Activated naive CD8-positive, alpha-beta T cell treated with anti-CD3 and anti-CD28 coated beads for 36 hours (primary cell): Measurements from ENCODE around the gene RGSL1. TPM values are rescaled to one million over a fixed set of nuclear protein-coding genes. Genes with fewer than 3 reads are reported as not detected.

Experiments used
- DNase-seq: peaks from one replicate; pipeline ENCODE4 v3.0.0; 2021
- H3K27ac Mint-ChIP-seq: one replicate; pipeline ENCODE4 v1.8.0; 2022; ENCODE audit warnings: mild to moderate bottlenecking, moderate library complexity, mixed read lengths
- H3K27me3 Mint-ChIP-seq: one replicate; pipeline ENCODE4 v1.8.0; 2022; ENCODE audit warnings: mild to moderate bottlenecking, mixed read lengths
- H3K36me3 Mint-ChIP-seq: one replicate; pipeline ENCODE4 v1.8.0; 2021; ENCODE audit warnings: mild to moderate bottlenecking, mixed read lengths
- H3K4me1 Mint-ChIP-seq: one replicate; pipeline ENCODE4 v1.8.0; 2021; ENCODE audit warnings: mixed read lengths
- H3K4me3 Mint-ChIP-seq: one replicate; pipeline ENCODE4 v1.8.0; 2022; ENCODE audit warnings: mild to moderate bottlenecking, moderate library complexity, mixed read lengths
- H3K9me3 Mint-ChIP-seq: one replicate; pipeline ENCODE4 v1.8.0; 2022; ENCODE audit warnings: mixed read lengths
- total RNA-seq, 2 experiments: library from RNA; stranded (reverse); gene quantifications; one replicate each; pipeline ENCODE4 v1.2.3, GENCODE V29; 2021

The RGSL1 gene
- not detected for total RNA-seq

DNA sequence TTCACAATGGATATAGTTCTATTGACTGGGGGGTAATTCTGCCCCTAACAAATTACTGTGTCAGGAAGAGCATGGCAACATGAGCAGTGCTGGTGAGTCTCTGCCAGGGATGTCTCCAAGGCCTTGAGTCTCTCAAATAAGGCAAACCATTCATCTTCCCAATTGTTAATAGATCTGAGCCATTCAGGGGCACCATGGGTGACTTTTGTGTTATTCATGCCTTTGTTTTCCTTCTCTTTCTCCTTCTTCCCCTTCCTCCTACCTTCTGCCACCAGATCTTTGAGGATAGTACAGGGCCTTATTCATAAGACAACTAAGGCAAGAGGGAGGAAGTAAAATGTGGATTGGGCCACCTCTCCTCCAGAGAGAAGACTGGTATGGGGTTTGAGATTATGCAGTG, at the start of gene RGSL1:
Gene RGSL1 (plus strand): TSS at position 60 of the 400 bp plus-strand sequence. CDS start 20 bp downstream, at position 80.
- no peaks in the 10 kb centered on the region for H3K9me3 Mint-ChIP-seq
- peaks cover 4% of the 10 kb centered on the region for H3K27me3 Mint-ChIP-seq
- H3K36me3 Mint-ChIP-seq: no peaks in the 10 kb centered on the region
- no peak for DNase-seq
- H3K4me3 Mint-ChIP-seq: no peak within 1 kb of the TSS
- H3K27ac Mint-ChIP-seq: no peak within 1 kb of the TSS
- H3K4me1 Mint-ChIP-seq: no peaks in the 10 kb centered on the region

- H3K9me3 Mint-ChIP-seq: peaks cover 2% of the 10 kb centered on the region
- H3K4me1 Mint-ChIP-seq: peaks cover 2% of the 10 kb centered on the region
- no peak within 1 kb of the TSS for H3K4me3 Mint-ChIP-seq
- peaks cover 27% of the 10 kb centered on the region for H3K27me3 Mint-ChIP-seq
- H3K36me3 Mint-ChIP-seq: no peaks in the 10 kb centered on the region
- no peak for DNase-seq
- H3K27ac Mint-ChIP-seq: no peak within 1 kb of the TSS
Measured at GRCh38 chr1:182400567-182400966, 49.4 kb upstream of the RGSL1 start, which contains the start of gene TEDDM1. Gene TEDDM1 (minus strand): TSS chr1:182400667. CDS start chr1:182400485, 182 bp downstream.

DNA sequence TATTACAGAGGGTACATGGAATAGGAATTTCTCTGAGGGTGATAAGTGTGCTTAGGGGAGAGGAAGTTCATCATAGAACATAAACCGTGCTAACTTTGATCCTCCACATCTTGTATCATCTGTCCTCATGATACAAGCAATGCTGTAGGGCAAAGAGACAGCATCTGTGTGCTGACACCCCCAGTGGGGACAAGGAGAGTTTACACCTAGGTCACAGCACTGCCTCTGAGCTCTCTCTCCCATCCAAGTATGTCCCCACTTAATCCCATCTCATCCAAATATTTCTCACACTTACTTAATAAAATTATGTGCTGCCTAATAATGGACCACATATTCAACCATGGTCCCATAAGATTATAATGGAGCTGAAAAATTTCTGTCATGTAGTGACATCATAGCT, 45.2 kb upstream of the RGSL1 start:
- no peak overlapping the region for H3K27ac Mint-ChIP-seq

DNA sequence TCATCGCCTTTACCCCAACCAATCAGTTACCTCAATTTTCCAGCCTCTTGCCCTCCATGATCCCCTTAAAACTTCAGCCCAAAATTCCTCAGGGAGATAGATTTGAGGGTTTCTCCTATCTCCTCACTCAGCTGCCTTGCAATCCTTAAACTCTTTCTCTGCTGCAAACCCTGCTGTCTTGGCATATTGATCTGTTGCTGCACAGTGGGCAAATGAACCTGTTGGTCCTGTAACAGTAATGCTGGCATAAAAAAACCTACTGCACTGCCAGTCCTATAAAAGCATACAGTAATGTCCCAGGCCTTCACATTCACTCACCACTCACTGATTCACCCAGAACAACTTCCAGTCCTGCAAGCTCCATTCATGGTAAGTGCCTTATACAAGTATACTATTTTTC, 44.4 kb upstream of the RGSL1 start:
- Mint-ChIP-seq H3K9me3 (peaks cover 4% of the 10 kb centered on the region), H3K4me3 (no peak overlapping the region), H3K27ac (no peak overlapping the region), H3K36me3 (no peaks in the 10 kb centered on the region), H3K4me1 (no peaks in the 10 kb centered on the region), H3K27me3 (peaks cover 23% of the 10 kb centered on the region)
- no peak for DNase-seq

More for the DNA sequence above, 45.2 kb upstream of the RGSL1 start:
- H3K9me3 Mint-ChIP-seq: peaks cover 4% of the 10 kb centered on the region
- DNase-seq: no peak
- no peak overlapping the region for H3K4me3 Mint-ChIP-seq
- no peaks in the 10 kb centered on the region for H3K4me1 Mint-ChIP-seq
- H3K36me3 Mint-ChIP-seq: no peaks in the 10 kb centered on the region
- H3K27me3 Mint-ChIP-seq: peaks cover 23% of the 10 kb centered on the region

GRCh38 chr1:182406012-182406411, 43.9 kb upstream of the RGSL1 start:
- Mint-ChIP-seq H3K36me3 (no peaks in the 10 kb centered on the region), H3K27ac (no peak overlapping the region), H3K4me1 (no peaks in the 10 kb centered on the region), H3K9me3 (peaks cover 4% of the 10 kb centered on the region), H3K27me3 (peaks cover 23% of the 10 kb centered on the region), H3K4me3 (no peak overlapping the region)
- DNase-seq: no peak

DNA sequence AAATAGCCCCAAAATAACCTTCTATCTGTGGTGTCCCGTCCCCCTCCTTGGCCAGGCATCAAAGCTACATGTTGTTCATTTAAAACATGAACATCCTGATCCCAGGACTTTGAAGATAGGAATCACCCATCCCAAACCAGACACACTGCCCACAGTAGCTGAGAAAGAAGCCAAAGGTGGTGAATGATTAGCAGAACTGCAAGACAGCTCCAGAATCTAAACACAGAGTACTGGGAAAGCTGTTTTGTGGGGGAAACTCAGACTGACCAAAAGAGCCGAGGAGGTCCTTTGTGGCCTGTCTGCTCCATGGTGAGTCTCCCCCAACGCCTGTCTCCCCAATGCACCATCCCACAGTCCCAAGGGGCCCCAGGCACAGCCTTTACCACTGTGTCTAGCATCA, 42.2 kb upstream of the RGSL1 start:
- Mint-ChIP-seq H3K36me3 (no peaks in the 10 kb centered on the region), H3K4me3 (no peak overlapping the region), H3K27ac (no peak overlapping the region), H3K27me3 (peaks cover 23% of the 10 kb centered on the region), H3K9me3 (peaks cover 4% of the 10 kb centered on the region), H3K4me1 (no peaks in the 10 kb centered on the region)
- DNase-seq: no peak

DNA sequence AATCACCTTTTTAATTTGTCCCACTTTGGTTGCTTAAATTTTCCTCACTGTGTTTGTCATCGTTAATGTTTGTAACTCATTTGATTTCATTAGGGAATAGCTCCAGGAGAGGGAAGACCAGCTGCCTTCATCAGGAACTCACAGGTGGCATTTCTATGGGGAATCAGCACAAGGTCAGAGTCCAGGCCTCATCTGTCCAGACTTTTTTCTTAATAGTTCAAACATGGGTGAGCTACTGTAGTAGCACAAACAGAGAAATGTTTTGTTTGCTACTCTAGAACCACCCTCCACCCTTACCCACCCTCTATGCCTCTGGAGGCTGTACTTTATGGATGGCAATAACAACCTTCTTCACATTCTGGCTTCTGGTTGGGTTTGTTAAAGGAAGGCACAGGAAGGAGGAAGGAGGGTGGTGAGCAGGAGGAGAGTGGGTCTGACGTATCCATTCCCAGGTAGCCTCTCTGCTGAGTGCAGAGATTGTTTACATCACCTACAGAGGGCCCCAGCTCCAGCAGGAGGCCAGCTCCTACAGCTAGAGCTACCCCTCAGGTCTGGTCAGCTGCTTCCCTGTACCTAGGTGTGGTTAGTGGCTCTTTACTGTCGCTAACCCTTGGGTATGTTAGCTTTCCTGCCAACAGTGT, 41.4 kb upstream of the RGSL1 start:
- no peak overlapping the region for H3K27ac Mint-ChIP-seq
- DNase-seq: no peak

GRCh38 chr1:182410138-182410537, 39.8 kb upstream of the RGSL1 start:
- H3K27me3 Mint-ChIP-seq: peaks cover 26% of the 10 kb centered on the region
- no peaks in the 10 kb centered on the region for H3K36me3 Mint-ChIP-seq
- H3K27ac Mint-ChIP-seq: no peak overlapping the region
- no peak overlapping the region for H3K4me3 Mint-ChIP-seq
- no peak for DNase-seq
- peaks cover 4% of the 10 kb centered on the region for H3K9me3 Mint-ChIP-seq
- H3K4me1 Mint-ChIP-seq: no peaks in the 10 kb centered on the region

More for the DNA sequence above, 41.4 kb upstream of the RGSL1 start:
- no peak overlapping the region for H3K4me3 Mint-ChIP-seq
- H3K36me3 Mint-ChIP-seq: no peaks in the 10 kb centered on the region
- no peaks in the 10 kb centered on the region for H3K4me1 Mint-ChIP-seq
- peaks cover 22% of the 10 kb centered on the region for H3K27me3 Mint-ChIP-seq
- H3K9me3 Mint-ChIP-seq: peaks cover 4% of the 10 kb centered on the region

DNA sequence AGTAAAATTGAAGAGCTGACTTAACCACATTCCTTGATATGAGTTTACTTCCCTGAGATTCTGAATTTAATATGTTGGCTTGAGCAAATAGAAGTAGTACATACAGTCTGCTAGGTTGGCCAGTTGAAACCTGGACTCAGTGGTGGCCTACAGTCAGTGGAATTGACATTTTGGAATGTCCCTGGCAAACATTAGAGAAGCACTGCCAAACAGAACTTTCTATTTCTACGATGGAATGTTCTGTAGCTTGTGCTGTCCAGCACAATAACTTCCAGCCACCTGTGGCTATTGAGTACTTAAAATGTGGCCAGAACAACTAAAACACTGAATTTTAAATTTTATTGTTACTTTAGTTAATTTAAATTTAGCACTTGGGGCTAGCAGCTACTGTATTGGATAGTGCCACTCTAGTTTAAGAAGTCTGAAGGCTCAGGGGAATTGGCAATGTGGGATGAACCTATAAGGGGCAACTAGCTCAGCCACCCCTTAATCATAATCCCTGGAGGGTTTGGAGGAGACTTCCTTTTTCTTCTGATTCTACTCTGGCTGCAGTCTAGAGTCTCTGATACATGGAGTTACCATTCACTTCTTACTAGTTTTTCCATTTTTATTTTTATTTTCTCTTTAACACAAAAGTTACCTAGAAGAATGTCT, 39.2 kb upstream of the RGSL1 start:
- H3K9me3 Mint-ChIP-seq: no peaks in the 10 kb centered on the region
- H3K4me3 Mint-ChIP-seq: no peak overlapping the region
- H3K27ac Mint-ChIP-seq: no peak overlapping the region
- H3K4me1 Mint-ChIP-seq: no peaks in the 10 kb centered on the region
- no peak for DNase-seq
- H3K27me3 Mint-ChIP-seq: peaks cover 28% of the 10 kb centered on the region
- H3K36me3 Mint-ChIP-seq: no peaks in the 10 kb centered on the region

DNA sequence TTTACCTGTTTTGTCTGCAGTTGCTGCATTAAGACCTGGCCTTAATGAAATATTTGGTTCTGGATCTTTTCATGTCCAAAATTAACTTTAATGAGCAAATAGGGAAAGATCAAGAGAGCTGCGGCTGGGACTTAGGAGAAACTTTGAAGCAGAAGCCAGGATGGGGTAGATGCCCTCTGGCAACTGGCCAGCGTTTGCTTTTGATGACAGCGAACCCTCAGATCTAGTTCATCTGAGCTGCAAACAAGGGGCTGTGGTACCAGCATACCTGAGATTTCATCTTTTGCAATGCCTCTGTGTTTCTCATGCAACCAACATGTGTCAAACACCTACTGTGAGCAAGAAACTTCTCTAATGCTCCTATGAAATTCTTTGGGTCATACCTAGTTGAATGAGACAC, 36.5 kb upstream of the RGSL1 start:
- DNase-seq: no peak
- Mint-ChIP-seq H3K27me3 (peaks cover 28% of the 10 kb centered on the region), H3K27ac (no peak overlapping the region), H3K9me3 (no peaks in the 10 kb centered on the region), H3K36me3 (no peaks in the 10 kb centered on the region), H3K4me3 (no peak overlapping the region), H3K4me1 (no peaks in the 10 kb centered on the region)

DNA sequence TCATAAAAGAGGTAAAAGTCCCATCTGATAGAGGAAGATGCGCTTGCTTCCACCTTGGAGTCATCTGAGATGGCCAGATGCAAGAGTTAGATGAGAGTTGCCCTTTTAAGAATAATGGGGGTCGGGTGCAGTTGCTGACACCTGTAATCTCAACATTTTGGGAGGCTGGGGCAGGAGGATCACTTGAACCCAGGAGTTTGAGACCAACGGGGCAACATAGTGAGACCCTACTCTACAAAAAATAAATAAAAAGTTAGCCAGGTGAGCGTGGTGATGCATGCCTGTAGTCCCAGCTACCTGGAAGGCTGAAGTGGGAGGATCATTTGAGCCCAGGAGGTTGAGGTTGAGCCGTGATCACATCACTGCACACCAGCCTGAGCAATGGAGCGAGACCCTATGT, 36.0 kb upstream of the RGSL1 start:
- H3K36me3 Mint-ChIP-seq: no peaks in the 10 kb centered on the region
- no peak for DNase-seq
- H3K27me3 Mint-ChIP-seq: peaks cover 26% of the 10 kb centered on the region
- no peak overlapping the region for H3K27ac Mint-ChIP-seq
- no peaks in the 10 kb centered on the region for H3K9me3 Mint-ChIP-seq
- H3K4me1 Mint-ChIP-seq: no peaks in the 10 kb centered on the region
- H3K4me3 Mint-ChIP-seq: no peak overlapping the region

DNA sequence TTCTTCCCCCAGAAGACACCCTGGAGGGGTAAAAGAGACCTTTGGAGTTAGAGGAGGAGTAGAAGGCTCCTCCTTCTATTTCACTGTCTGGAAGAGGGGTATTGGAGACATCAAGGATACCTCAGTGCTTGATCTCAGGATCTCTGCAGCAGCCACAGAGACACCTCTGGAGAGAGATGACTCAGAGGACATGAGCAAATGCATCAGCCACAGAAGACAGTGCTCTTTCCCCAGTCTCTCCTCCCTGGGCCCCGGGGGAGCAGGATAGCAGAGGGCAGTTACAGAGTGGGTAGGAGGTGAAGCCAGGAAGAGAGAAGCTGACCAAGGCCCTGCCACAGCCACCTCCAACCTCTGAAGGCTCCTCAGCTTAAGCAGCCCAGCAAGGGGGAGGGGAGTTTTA, 34.2 kb upstream of the RGSL1 start:
- no peaks in the 10 kb centered on the region for H3K9me3 Mint-ChIP-seq
- no peak for DNase-seq
- no peaks in the 10 kb centered on the region for H3K36me3 Mint-ChIP-seq
- H3K27ac Mint-ChIP-seq: no peak overlapping the region
- H3K4me3 Mint-ChIP-seq: no peak overlapping the region
- H3K4me1 Mint-ChIP-seq: no peaks in the 10 kb centered on the region
- H3K27me3 Mint-ChIP-seq: peaks cover 21% of the 10 kb centered on the region

- no peaks in the 10 kb centered on the region for H3K27me3 Mint-ChIP-seq
- H3K4me1 Mint-ChIP-seq: peaks cover 12% of the 10 kb centered on the region
- no peak for DNase-seq
- H3K4me3 Mint-ChIP-seq: no peak overlapping the region
- no peak overlapping the region for H3K27ac Mint-ChIP-seq
- no peaks in the 10 kb centered on the region for H3K36me3 Mint-ChIP-seq
- H3K9me3 Mint-ChIP-seq: peaks cover 2% of the 10 kb centered on the region
Measured at GRCh38 chr1:182426442-182427430, 23.2 kb upstream of the RGSL1 start.

DNA sequence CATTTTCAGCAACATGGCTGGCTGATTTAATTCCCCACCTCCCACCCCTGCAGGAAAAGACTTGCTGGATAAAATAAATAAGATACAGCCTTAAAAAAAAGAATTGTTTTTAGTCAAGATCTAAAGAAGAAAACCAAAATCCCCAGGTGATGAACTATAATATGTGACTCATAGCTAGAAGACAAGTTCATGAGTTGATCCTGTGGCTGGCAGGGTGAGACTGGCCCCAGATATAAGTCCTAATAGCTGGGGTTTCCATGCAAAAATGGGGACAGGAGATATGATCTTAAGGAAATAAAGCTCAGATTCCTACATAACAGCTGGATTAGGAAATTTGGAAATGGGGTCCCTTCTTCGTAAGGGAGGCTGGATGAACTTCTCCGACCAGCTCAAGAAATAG, 21.9 kb upstream of the RGSL1 start:
- Mint-ChIP-seq H3K4me1 (peaks cover 12% of the 10 kb centered on the region), H3K27ac (no peak overlapping the region), H3K36me3 (no peaks in the 10 kb centered on the region), H3K9me3 (peaks cover 2% of the 10 kb centered on the region), H3K27me3 (no peaks in the 10 kb centered on the region), H3K4me3 (no peak overlapping the region)
- DNase-seq: no peak
